Prostate gland (tissue), 2 donors: Measurements from ENCODE around the gene SNRPD1.
"Not testable (repeated sequence)": the region's sequence is repeated elsewhere in the genome, so short reads cannot be mapped to it uniquely, and the experiment has no call there.

Experiments used
- CTCF ChIP-seq, 4 experiments: fragments of 200-600 bp in 2 of 4; fragments of 450-650 bp in 2 of 4; sonication (generic) in 2 of 4; IDR thresholded peaks; 1 replicate in 3 of 4; 2 replicates in 1 of 4; pipeline ENCODE4 v1.5.1; 2016 to 2019; ENCODE audit warnings: antibody characterized with exemption in 4 of 4, mild to moderate bottlenecking in 2 of 4, moderate library complexity in 2 of 4
- POLR2A ChIP-seq: fragments of 450-650 bp; IDR thresholded peaks from one replicate; pipeline ENCODE4 v1.6.1; 2016; ENCODE audit warnings: antibody characterized with exemption, mild to moderate bottlenecking

- TF ChIP-seq POLR2A; CTCF (IDR thresholded peaks at IDR 0.05): not testable (repeated sequence)
Measured at GRCh38 chr18:21611401-21612124, 551 bp upstream of the SNRPD1 start.
